ENCODE data around the gene OR6C75.
"Not testable (repeated sequence)": the region's sequence is repeated elsewhere in the genome, so short reads cannot be mapped to it uniquely, and the experiment has no call there.

Gene OR6C75

DNA sequence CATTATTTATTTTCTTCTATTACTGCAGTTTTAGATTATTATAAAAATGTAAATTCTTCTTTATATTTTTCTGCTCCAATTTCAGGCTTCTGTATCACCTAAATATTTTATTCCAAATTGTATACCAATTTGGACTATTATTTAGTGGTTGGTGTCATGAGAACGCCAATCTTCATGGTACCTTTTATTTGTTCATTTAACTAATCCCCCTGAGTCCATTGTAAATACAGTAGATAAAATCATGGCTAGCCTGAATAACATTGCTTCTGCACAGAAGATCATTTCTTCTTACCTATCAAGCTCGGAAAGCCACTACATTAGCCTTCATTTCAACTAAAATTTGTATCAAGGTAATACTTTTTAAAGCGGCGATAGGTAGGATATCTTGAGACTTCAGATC, at the start of gene OR6C75:
TSS of gene OR6C75 (plus strand) at position 301 of the 400 bp plus-strand sequence. CDS start 2,136 bp downstream, outside the sequence.
- no peak for DNase-seq (ENCODE audit: low spot score)
- in situ Hi-C loops (cut with MboI; ENCODE audit: low sequenced_read_pairs, unreplicated experiment) = no loop called here
- TF ChIP-seq, protein P1, sequence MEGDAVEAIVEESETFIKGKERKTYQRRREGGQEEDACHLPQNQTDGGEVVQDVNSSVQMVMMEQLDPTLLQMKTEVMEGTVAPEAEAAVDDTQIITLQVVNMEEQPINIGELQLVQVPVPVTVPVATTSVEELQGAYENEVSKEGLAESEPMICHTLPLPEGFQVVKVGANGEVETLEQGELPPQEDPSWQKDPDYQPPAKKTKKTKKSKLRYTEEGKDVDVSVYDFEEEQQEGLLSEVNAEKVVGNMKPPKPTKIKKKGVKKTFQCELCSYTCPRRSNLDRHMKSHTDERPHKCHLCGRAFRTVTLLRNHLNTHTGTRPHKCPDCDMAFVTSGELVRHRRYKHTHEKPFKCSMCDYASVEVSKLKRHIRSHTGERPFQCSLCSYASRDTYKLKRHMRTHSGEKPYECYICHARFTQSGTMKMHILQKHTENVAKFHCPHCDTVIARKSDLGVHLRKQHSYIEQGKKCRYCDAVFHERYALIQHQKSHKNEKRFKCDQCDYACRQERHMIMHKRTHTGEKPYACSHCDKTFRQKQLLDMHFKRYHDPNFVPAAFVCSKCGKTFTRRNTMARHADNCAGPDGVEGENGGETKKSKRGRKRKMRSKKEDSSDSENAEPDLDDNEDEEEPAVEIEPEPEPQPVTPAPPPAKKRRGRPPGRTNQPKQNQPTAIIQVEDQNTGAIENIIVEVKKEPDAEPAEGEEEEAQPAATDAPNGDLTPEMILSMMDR (IDR thresholded peaks at IDR 0.05; ENCODE audit: borderline replicate concordance, control extremely low read depth, extremely low read depth, insufficient read depth, missing control alignments) = no peak

DNA sequence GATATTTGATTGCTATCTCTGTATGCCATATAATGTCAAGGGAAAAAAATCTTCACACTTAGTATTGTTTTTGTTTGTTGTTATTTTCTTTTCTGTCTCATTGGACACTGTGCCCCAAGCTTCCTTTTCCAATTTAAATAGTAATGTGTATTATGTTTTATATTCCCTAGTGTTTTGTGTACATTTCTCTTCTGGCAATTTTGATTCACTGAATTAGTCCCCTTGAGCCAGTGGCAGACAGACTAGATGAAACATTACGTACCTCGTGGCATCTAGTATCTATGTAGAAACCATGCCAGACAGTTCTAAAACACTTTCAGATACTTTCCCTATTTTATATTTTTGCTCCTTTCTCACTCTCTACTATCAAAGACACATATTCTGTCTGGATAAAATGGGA, 48.7 kb upstream of the OR6C75 start, which contains the start of gene OR6C1:
TSS of gene OR6C1 (plus strand) at position 301 of the 400 bp plus-strand sequence. CDS start 6,257 bp downstream, outside the sequence.
- in situ Hi-C loops (cut with MboI; ENCODE audit: low sequenced_read_pairs, unreplicated experiment) = no loop called here
- DNase-seq (ENCODE audit: low spot score) = no peak
- TF ChIP-seq, protein P1 (IDR thresholded peaks at IDR 0.05; ENCODE audit: borderline replicate concordance, control extremely low read depth, extremely low read depth, insufficient read depth, missing control alignments) = no peak

DNA sequence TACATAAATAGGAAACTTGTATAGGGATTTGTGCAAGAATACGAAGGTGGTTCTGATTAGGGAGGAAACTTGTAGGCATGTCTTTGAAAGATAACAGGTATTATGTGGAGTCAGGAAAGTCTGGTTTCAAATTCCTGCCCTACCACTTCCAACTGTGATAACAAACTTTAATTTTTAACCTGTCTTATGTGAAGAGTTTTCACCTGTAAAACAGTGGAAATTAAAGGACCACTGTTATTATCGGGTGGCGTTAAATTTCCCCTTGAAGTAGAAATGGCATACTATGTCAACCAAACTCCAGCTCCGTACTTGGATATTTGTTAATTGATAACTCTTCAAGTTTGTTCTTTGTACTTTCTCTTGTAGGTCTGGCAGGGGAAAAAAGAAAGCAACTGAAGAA, 42.6 kb upstream of the OR6C75 start:
- no peak for DNase-seq (ENCODE audit: low spot score)
- TF ChIP-seq, protein P1 (IDR thresholded peaks at IDR 0.05; ENCODE audit: borderline replicate concordance, control extremely low read depth, extremely low read depth, insufficient read depth, missing control alignments) = no peak
- in situ Hi-C loops (cut with MboI; ENCODE audit: low sequenced_read_pairs, unreplicated experiment) = no loop called here

DNA sequence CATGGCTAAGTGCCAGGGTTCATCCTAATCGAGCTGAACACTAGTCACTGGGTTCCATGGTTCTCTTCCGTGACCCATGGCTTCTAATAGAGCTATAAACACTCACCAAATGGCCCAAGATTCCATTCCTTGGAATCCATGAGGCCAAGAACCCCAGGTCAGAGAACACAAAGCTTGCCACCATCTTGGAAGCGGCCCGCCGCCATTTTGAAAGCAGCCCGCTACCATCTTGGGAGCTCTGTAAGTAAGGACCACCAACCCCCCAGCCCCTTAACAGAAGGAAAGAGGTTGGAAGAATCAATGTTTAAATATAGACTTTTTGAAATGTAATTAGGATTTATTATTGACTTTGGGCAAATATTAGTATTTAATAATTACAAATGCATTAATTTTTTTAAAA, 37.0 kb upstream of the OR6C75 start:
- in situ Hi-C loops (cut with MboI; ENCODE audit: low sequenced_read_pairs, unreplicated experiment); DNase-seq (ENCODE audit: low spot score): not testable (repeated sequence)

DNA sequence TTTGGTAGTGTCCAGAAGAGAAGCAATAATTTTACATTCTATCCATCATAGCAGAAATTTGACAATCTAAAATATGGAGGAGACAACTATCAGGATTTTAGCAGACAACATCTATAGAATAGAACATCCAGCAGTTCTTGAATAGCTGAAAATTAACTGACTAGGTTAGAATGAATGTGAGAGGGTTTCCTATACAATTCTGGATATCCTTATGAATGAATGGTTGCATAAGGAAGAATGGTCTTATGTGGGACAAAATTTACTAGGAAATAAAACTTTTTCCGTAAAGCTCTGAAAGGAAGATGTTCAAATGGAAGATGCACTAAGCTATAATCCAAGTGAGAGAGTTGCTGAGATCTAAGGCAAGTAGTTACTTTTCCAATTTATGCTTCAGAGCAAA, 32.3 kb upstream of the OR6C75 start, which contains the start of gene OR6C3:
TSS of gene OR6C3 (plus strand) at position 301 of the 400 bp plus-strand sequence. CDS start 955 bp downstream, outside the sequence.
- DNase-seq (ENCODE audit: low spot score) = no peak
- in situ Hi-C loops (cut with MboI; ENCODE audit: low sequenced_read_pairs, unreplicated experiment) = no loop called here
- TF ChIP-seq, protein P1 (IDR thresholded peaks at IDR 0.05; ENCODE audit: borderline replicate concordance, control extremely low read depth, extremely low read depth, insufficient read depth, missing control alignments) = no peak

DNA sequence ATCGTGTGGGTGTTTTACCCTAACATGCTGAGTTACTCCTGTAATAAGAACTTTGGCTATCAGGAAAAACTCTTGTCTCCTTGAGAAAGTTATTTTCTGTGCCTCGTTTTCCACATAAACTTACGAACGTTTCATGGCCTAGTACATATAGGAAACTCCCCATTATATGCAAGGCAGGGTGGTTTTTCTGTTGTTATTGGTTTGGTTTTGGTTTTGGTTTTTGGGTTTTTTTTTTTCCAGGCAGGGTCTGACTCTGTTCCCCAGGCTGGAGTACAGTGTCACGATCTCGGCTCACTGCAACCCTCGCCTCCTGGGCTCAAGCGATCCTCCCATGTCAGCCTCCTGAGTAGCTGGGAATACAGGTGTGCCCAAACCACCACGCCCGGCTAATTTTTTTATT, 26.8 kb upstream of the OR6C75 start:
- no peak for DNase-seq (ENCODE audit: low spot score)
- TF ChIP-seq, protein P1 (IDR thresholded peaks at IDR 0.05; ENCODE audit: borderline replicate concordance, control extremely low read depth, extremely low read depth, insufficient read depth, missing control alignments) = no peak

DNA sequence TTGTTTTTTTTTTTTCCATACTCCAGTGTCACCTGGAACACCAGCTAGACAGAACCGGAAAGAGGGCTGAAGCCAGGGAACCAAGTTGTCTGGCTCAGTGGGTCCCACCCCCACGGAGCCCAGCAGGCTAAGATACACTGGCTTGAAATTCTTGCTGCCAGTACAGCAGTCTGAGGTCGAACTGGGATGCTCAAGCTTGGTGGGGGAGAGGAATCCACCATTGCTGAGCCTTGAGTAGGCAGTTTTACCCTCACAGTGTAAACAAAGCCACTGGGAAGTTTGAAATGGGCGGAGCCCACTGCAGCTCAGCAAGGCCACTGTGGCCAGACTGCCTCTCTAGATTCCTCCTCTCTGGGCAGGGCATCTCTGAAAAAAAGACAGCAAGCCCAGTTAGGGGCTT, 7.4 kb upstream of the OR6C75 start:
- DNase-seq (ENCODE audit: low spot score); in situ Hi-C loops (cut with MboI; ENCODE audit: low sequenced_read_pairs, unreplicated experiment): not testable (repeated sequence)

More for the DNA sequence above, 26.8 kb upstream of the OR6C75 start:
- in situ Hi-C loops (cut with MboI; ENCODE audit: low sequenced_read_pairs, unreplicated experiment) = no loop called here

DNA sequence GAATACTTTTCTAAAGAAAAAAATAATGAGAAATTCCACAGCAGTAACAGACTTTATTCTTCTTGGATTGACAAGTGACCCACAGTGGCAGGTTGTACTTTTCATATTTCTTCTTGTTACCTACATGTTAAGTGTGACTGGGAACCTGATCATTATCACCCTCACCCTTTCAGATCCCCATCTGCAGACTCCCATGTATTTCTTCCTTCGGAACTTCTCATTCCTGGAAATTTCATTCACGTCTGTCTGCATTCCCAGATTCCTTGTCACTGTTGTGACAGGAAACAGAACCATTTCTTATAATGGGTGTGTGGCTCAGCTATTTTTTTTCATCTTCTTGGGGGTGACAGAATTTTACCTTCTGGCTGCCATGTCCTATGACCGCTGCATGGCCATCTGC, 2.3 kb downstream of the OR6C75 start:
- TF ChIP-seq, protein P1 (IDR thresholded peaks at IDR 0.05; ENCODE audit: borderline replicate concordance, control extremely low read depth, extremely low read depth, insufficient read depth, missing control alignments) = no peak
- no peak for DNase-seq (ENCODE audit: low spot score)
- in situ Hi-C loops (cut with MboI; ENCODE audit: low sequenced_read_pairs, unreplicated experiment) = no loop called here
